8988T (cell line): ENCODE results near the gene USP47.

Experiments used
- DNase-seq: peaks from one replicate; pipeline ENCODE4 v3.0.0; 2011

USP47 gene

GRCh38 chr11:11871991-11872401 lies 30.2 kb downstream of the USP47 start:
- DNase-seq: no peak

GRCh38 chr11:11876458-11876857 lies 34.7 kb downstream of the USP47 start:
- DNase-seq: no peak

DNA sequence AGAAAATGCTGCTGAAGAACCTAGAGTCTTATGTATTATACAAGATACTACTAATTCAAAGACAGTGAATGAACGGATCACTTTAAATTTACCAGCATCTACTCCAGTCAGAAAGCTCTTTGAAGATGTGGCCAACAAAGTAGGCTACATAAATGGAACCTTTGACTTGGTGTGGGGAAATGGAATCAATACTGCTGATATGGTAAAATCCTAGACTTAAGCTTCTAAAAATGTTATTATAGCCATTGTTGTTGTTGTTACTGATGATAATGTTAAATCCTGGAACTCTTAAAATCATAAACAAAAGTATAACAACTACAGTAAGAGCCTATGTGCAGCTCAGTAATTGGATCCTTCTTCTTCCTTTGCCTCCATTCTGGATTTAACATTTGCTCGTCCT lies 38.4 kb downstream of the USP47 start:
- DNase-seq: no peak

DNA sequence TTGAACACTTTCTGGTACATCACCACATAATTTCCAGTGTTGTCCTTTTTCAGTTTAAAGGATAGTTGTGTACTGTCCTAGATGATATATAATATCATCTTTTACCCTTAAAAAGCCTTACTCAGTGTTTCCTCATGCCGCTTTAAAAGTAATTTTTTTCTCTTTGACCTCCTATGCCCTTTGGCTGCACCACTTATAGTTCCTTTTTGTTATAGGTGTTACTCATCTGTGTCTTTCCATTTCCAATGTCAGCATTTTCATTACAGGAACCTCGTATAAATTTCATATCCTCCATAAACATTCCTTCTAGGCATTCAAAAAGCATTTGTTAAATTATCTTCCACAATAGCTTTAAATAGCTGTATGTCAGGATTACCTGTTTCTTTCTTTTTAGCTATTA lies 40.8 kb downstream of the USP47 start:
- DNase-seq: no peak

DNA sequence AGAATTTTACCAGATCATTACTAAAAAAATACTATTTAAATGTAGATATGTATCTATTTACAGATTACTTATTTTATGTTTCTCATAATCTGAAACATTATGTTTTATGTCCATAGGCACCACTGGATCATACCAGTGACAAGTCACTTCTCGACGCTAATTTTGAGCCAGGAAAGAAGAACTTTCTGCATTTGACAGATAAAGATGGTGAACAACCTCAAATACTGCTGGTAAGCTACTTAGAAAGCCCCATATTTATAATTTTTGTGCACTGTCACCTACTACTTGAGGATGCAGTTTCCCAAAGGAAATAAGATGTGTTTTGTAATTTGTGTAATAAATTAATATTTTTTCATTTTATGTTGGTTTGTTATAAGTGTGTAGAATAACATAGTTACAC lies 42.6 kb downstream of the USP47 start:
- DNase-seq: no peak

GRCh38 chr11:11884774-11885481 lies 43.2 kb downstream of the USP47 start:
- DNase-seq: no peak

- DNase-seq: no peak
These were observed 52.7 kb downstream of the USP47 start for GRCh38 chr11:11894486-11894885.

DNA sequence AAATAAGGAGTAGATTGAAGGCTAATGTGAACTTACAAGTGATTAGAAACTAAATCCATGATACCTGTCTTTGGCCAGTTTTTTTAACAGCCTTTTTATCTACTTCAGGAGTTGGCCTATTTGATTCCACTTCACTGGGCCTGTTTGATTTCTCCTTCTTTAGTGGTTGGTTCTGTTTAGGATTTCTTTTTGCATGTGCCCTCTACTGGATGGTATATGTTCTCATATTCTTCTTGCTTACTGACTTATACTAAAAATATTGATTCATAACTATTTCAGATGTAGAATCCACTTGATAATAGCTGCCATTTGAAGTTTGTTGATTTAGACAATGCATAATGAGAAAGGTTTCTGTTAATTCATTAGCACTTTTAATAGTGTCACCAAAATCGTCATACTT lies 53.9 kb downstream of the USP47 start:
- no peak for DNase-seq

DNA sequence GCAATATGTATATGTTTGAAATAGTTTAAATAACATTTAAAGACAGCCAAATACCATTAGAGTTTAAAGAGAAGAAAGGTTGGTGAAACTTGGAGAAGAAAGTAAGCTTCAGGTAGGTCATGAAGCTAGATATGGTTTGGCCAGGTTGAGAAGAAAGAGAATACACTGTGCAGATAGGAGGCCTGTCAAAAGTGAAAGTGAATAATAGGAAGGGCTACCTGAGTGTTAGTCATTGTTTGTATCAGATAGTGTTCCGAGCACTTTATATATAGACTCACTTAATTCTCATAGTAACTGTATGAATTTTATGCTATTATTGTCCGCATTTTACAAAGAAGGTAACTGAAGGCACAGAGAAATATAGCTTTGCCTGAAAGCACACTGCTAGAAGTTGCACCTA lies 56.9 kb downstream of the USP47 start:
- DNase-seq: no peak

DNA sequence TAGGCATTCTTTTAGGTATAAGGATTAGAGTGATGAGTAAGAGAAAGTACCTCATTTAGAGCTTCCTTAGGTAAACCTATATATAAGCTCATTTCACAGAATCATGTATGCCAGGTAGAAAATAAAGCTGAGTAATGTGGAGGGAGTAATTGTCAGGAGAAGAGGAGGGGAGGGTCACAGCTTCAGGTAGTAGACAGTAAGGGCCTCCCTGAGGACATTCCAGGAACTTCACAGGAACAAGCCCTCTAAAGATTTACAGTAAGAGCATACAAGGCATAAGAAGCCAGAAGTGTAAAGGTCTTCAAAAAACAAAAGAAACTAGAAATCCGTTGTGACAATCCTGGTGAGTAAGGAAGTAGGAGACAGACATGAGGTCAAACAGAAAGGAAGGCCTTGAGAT lies 57.6 kb downstream of the USP47 start:
- no peak for DNase-seq

- DNase-seq: no peak
These were observed 60.2 kb downstream of the USP47 start for GRCh38 chr11:11901929-11902328.

DNA sequence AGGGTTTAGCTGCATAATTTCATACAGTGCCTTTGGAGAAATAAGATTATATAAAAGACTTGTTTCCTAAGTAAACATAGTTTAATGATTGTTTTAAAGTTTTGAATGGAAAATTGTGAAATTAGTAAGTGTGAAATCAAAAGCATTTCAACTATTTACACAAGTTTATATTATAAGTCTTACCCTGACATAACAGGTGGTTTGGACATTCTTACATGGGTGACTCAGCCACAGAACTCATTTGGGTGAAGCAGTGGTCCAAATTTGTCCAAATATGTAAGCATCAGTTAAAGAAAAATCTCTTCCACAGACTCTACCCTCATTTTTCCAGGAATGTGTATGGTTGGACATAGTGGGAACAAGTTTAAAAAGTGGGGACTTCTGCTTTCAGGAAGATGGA lies 68.0 kb downstream of the USP47 start:
- no peak for DNase-seq

DNA sequence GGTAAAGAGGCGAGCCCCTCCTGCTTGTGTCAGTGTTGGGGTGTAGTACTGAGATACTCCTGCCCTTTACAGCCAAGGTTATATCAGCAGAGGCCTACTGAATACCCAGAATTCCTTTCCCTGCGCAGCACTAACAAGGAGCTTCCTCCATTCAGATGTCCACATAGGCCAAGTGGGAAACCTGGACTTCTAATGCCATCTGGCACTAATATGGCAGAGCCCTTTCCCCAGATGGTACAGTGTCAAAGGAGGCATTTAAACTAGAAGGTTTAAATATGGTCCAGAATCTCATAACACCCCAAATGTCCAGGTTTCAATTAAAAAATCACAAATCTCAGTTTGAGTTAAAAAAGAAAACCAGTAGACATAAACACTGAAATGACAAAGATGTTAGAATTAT lies 68.8 kb downstream of the USP47 start:
- no peak for DNase-seq

- no peak for DNase-seq
These were observed 71.6 kb downstream of the USP47 start for GRCh38 chr11:11913395-11913794.

DNA sequence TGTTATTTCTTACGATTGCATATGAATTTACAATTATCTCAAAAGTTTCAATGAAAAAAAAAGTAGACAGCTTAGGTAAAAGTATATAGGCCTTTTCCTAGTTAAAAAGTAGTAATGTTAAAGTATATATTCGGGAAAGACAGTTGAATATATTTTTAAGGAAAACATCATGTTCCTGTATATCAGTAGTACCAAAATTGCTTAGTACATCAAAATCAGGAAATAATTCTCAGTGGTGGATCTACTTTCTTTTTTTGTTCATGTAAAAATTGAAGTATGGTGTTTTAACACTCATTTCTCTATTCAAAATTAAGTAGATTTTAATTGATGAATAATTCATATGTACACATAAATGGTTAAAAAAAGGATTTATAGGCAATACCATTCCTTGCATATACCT lies 73.9 kb downstream of the USP47 start:
- DNase-seq: no peak

DNA sequence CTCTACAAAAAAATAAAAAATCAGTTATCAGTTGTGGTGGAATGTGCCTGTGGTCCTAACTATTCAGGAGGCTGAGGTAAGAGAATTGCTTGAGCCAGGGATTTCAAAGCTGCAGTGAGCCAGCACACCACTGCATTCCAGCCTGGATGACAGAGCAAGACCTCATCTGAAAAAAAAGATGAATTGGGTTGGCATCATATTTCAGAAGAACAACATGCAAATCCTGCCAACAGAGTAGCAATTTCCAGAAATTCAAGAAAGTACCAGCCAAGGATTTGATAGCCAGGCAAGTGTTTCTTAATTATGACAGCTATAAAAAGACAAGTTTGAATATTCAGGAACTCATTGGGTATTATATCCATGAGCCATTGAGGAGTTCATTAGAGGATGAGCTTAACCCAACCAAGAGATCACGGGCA lies 75.2 kb downstream of the USP47 start:
- DNase-seq: no peak

DNA sequence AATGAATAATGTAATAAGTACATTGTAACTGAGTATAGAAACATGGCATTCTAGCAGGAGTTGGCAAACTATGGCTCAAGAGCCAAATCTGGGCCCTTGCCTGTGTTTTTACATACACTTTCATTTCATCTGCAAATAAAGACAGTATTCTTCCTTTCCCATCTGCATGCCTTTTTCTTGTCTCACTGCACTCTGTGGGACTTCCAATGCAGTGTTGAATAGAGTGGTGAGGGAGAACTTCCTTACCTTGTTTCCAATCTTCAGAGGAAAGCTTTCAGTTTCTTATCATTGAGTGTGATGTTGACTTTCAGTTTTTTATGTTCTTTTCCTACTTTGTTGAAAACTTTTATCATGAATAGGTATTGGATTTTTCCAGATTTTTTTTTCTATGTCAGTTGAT lies 82.1 kb downstream of the USP47 start:
- no peak for DNase-seq

GRCh38 chr11:11929920-11930319 lies 88.1 kb downstream of the USP47 start:
- DNase-seq: no peak

GRCh38 chr11:11931461-11932055 lies 89.8 kb downstream of the USP47 start:
- DNase-seq: no peak

DNA sequence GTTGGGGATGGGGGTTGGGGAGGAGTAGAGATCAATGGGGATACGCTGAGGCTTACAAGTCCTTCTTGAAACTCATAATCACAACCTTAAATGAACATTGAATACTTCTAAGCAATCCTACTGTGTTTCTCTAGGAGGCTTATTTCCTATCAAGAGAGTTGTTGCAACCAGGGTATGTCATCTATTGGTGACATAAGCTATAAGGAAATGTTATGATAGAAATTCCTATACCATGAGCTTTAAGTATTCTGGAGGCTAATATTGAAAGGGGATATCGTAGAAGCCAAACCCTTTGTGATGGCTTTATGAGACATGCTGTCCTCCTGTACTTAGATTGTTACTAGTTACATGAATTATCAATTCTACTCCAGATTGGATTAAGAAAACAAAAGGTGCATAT lies 93.8 kb downstream of the USP47 start:
- DNase-seq: no peak

- DNase-seq: no peak
These were observed 95.7 kb downstream of the USP47 start for GRCh38 chr11:11937433-11937832.

DNA sequence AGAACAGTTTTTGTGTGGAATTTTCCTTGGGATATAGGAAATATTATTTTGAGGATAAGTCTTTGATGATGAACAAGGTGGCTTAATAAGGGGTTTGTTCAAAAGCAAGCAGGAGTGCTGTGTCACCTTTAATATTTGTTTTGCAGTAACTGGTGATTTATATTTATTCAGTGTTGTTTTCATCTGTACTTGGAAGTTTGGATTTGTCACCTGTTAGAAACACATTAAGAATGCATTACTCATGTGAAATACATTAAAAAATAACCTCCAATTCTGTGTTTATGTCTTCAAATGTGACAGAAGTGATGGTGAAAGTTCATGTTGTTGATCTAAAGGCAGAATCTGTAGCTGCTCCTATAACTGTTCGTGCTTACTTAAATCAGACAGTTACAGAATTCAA lies 96.2 kb downstream of the USP47 start:
- no peak for DNase-seq

- no peak for DNase-seq
These were observed 98.8 kb downstream of the USP47 start for GRCh38 chr11:11940551-11940950.

DNA sequence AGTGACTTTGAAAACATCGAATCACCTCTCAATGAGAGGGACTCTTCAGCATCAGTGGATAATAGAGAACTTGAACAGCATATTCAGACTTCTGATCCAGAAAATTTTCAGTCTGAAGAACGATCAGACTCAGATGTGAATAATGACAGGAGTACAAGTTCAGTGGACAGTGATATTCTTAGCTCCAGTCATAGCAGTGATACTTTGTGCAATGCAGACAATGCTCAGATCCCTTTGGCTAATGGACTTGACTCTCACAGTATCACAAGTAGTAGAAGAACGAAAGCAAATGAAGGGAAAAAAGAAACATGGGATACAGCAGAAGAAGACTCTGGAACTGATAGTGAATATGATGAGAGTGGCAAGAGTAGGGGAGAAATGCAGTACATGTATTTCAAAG lies 100.9 kb downstream of the USP47 start:
- no peak for DNase-seq

GRCh38 chr11:11944444-11944843 lies 102.7 kb downstream of the USP47 start:
- no peak for DNase-seq
